Measurements from ENCODE around the gene CARNS1.

Gene CARNS1

GRCh38 chr11:67393990-67394389, 21.5 kb upstream of the CARNS1 start:
- Histone ChIP-seq H3K4me3 (ENCODE audit: insufficient read depth, low read length, poor library complexity, severe bottlenecking) (no peak overlapping the region), H2AFZ (ENCODE audit: low read depth, low read length, severe bottlenecking) (no peak overlapping the region), H3K79me2 (ENCODE audit: insufficient read depth, low read length) (peaks cover 10% of the 10 kb centered on the region), H3K9me2 (replicated peaks; ENCODE audit: insufficient read depth, low read length) (no peaks in the 10 kb centered on the region), H3K27me3 (ENCODE audit: low read length) (no peaks in the 10 kb centered on the region), H3K36me3 (ENCODE audit: low read length) (no peaks in the 10 kb centered on the region), H3K27ac (ENCODE audit: low read depth, low read length) (no peak overlapping the region), H3K4me2 (ENCODE audit: low read depth, low read length, poor library complexity, severe bottlenecking) (no peak overlapping the region), H3K9me3 (ENCODE audit: insufficient read depth, low read length) (no peaks in the 10 kb centered on the region), H4K20me1 (ENCODE audit: low read depth, low read length) (no peaks in the 10 kb centered on the region), H3K9ac (ENCODE audit: low read length) (0 out of 2 replicates have a peak overlapping the region, but pooled peaks have one; percentile 5), H3F3A (ENCODE audit: insufficient read depth) (no peaks in the 10 kb centered on the region)
- TF ChIP-seq EZH2phosphoT487 (conservative IDR thresholded peaks at IDR 0.05; ENCODE audit: low read length): no peak
- TF ChIP-seq CTCF (IDR thresholded peaks at IDR 0.05; ENCODE audit: insufficient read depth, low read length, poor library complexity, severe bottlenecking): no peak

- Histone ChIP-seq H3K27me3 (ENCODE audit: low read length) (no peaks in the 10 kb centered on the region), H3K9me2 (replicated peaks; ENCODE audit: insufficient read depth, low read length) (no peaks in the 10 kb centered on the region), H3F3A (ENCODE audit: insufficient read depth) (peaks cover 6% of the 10 kb centered on the region; the same call in 1 of the 2 replicates), H3K36me3 (ENCODE audit: low read length) (no peaks in the 10 kb centered on the region), H4K20me1 (ENCODE audit: low read depth, low read length) (no peaks in the 10 kb centered on the region), H3K79me2 (ENCODE audit: insufficient read depth, low read length) (peaks cover 16% of the 10 kb centered on the region), H3K9me3 (ENCODE audit: insufficient read depth, low read length) (no peaks in the 10 kb centered on the region), H3K9ac (ENCODE audit: low read length) (no peak overlapping the region), H2AFZ (ENCODE audit: low read depth, low read length, severe bottlenecking) (no peak overlapping the region), H3K4me3 (ENCODE audit: insufficient read depth, low read length, poor library complexity, severe bottlenecking) (no peak overlapping the region), H3K4me2 (ENCODE audit: low read depth, low read length, poor library complexity, severe bottlenecking) (no peak overlapping the region), H3K27ac (ENCODE audit: low read depth, low read length) (no peak overlapping the region)
- no peak for TF ChIP-seq CTCF (IDR thresholded peaks at IDR 0.05; ENCODE audit: insufficient read depth, low read length, poor library complexity, severe bottlenecking)
- TF ChIP-seq EZH2phosphoT487 (conservative IDR thresholded peaks at IDR 0.05; ENCODE audit: low read length): no peak
Measured at GRCh38 chr11:67395555-67396258, 19.8 kb upstream of the CARNS1 start.

- H3K79me2 ChIP-seq (ENCODE audit: insufficient read depth, low read length): peaks cover 21% of the 10 kb centered on the region
- H3K27me3 ChIP-seq (ENCODE audit: low read length): no peaks in the 10 kb centered on the region
- no peak for TF ChIP-seq EZH2phosphoT487 (conservative IDR thresholded peaks at IDR 0.05; ENCODE audit: low read length)
- TF ChIP-seq CTCF (IDR thresholded peaks at IDR 0.05; ENCODE audit: insufficient read depth, low read length, poor library complexity, severe bottlenecking): no peak
- H3K9me2 ChIP-seq (replicated peaks; ENCODE audit: insufficient read depth, low read length): no peaks in the 10 kb centered on the region
- H3K36me3 ChIP-seq (ENCODE audit: low read length): no peaks in the 10 kb centered on the region
- H3K27ac ChIP-seq (ENCODE audit: low read depth, low read length): no peak overlapping the region
- no peak overlapping the region for H3K9ac ChIP-seq (ENCODE audit: low read length)
- no peaks in the 10 kb centered on the region for H3K9me3 ChIP-seq (ENCODE audit: insufficient read depth, low read length)
- H3K4me3 ChIP-seq (ENCODE audit: insufficient read depth, low read length, poor library complexity, severe bottlenecking): no peak overlapping the region
- H4K20me1 ChIP-seq (ENCODE audit: low read depth, low read length): no peaks in the 10 kb centered on the region
- H2AFZ ChIP-seq (ENCODE audit: low read depth, low read length, severe bottlenecking): no peak overlapping the region
- no peak overlapping the region for H3K4me2 ChIP-seq (ENCODE audit: low read depth, low read length, poor library complexity, severe bottlenecking)
- peaks cover 6% of the 10 kb centered on the region; the same call in 1 of the 2 replicates for H3F3A ChIP-seq (ENCODE audit: insufficient read depth)
Measured at GRCh38 chr11:67396259-67396581, 19.3 kb upstream of the CARNS1 start.

All from SU-DHL-6 (cell line).